ENCODE measurements around the gene VSNL1. TPM values are rescaled to one million over a fixed set of nuclear protein-coding genes. Genes with fewer than 3 reads are reported as not detected.

VSNL1 gene
- total RNA-seq, 4 donors from 2014 or later = 0.65 TPM; not detected in 3

DNA sequence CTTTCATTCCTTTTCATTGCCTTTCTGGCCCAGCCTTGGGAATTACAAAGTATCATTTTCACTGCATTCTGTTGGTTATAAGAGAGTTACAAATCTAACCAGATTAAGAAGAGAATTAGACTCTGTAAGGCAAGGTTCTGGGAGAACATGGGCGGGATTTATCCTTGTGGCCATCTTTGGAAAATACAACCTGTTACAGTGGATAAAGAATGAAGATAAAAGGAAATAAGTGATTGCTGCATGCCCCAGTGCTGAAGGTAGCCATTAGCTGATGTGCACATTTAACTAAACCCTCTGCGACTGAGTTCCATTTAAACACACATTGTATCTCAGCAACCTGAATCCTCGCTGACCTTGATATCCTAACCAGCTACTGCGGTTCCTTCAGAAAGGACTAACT, 119.7 kb downstream of the VSNL1 start:
- no peak for ATAC-seq (ENCODE audit: low FRiP score)
- TF ChIP-seq, protein P1, sequence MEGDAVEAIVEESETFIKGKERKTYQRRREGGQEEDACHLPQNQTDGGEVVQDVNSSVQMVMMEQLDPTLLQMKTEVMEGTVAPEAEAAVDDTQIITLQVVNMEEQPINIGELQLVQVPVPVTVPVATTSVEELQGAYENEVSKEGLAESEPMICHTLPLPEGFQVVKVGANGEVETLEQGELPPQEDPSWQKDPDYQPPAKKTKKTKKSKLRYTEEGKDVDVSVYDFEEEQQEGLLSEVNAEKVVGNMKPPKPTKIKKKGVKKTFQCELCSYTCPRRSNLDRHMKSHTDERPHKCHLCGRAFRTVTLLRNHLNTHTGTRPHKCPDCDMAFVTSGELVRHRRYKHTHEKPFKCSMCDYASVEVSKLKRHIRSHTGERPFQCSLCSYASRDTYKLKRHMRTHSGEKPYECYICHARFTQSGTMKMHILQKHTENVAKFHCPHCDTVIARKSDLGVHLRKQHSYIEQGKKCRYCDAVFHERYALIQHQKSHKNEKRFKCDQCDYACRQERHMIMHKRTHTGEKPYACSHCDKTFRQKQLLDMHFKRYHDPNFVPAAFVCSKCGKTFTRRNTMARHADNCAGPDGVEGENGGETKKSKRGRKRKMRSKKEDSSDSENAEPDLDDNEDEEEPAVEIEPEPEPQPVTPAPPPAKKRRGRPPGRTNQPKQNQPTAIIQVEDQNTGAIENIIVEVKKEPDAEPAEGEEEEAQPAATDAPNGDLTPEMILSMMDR (IDR thresholded peaks at IDR 0.05) = no peak
- no peak for DNase-seq (ENCODE audit: low spot score)

DNA sequence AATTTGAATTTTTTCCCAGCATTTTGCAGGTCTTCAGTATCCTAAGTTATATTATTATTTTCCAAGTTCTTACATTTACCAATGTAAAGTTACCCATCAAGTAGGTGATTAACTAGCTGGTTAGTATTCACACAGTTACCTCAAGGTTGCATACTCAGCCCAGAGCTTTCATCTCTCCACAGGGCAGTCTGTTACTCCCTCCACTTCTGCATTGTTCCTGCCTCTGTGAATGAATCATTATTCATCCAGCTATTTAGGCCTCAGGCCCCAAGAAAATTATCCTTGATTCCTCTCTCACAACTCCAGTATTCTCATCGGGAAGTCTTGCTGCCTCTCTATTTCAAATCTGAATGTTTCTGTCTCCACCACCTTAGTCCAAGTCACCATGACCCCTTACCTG, 121.0 kb downstream of the VSNL1 start:
- DNase-seq (ENCODE audit: low spot score) = no peak

DNA sequence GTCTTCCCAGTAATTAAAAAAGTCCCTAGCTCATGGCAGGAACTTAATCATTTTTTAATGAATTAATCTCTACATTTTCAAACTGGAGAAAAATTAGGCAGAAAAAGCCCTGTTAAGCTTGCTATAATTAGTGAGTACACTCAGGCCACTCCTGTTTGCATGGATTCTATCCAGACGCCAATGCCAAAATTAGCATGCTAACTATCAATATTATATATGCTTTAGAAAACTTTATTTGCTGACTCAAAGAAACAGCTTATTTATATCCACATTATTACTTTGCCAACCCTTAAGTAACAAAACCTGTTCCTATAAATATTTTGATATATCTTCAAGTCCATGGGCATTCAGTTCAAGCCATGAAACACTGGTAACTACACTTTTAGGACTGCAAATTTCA, 122.2 kb downstream of the VSNL1 start:
- no peak for DNase-seq (ENCODE audit: low spot score)
- TF ChIP-seq, protein P1 (IDR thresholded peaks at IDR 0.05) = no peak
- ATAC-seq (ENCODE audit: low FRiP score) = no peak

More for the DNA sequence above, 121.0 kb downstream of the VSNL1 start:
- TF ChIP-seq, protein P1 (IDR thresholded peaks at IDR 0.05) = no peak
- ATAC-seq (ENCODE audit: low FRiP score) = no peak

DNA sequence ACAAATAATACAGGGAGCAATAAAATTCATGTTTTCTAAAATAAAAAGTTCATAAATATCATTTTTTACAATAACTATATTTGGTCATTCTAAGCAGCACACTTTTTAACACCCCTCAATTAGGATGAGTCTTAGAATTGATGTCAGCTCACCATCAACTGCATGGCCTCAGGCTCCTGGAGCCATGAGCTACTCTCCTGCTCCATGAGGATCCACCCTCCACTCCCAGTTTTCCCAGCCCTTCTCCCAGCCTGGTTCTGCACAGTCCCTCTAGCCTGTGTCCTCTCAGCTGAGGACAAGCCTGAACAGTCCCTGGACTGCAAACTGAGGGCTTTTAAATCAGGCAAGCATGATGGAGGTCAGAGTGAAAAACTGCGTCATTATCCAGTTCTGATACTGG, 124.0 kb downstream of the VSNL1 start:
- TF ChIP-seq, protein P1 (IDR thresholded peaks at IDR 0.05) = no peak
- DNase-seq (ENCODE audit: low spot score) (no peak), ATAC-seq (ENCODE audit: low FRiP score) (no peak)

DNA sequence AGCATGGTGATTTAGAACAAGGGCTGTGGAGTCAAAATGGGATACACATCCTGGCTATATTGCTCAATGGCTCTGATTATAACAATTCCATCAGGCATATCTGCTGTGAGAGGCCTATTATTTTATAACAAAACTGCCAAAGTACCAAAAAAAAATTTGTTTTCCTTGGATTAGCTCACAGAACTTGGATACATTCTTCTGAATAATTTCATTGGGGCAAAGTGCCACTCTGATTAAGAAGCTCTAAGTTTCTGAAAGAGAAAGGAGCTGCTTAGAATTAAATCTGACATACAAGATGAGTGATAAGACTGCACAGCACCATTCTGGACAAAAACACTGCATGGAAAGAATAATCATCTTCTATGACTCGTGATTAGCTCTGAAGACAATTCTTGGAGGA, 127.4 kb downstream of the VSNL1 start:
- ATAC-seq (ENCODE audit: low FRiP score) (no peak), DNase-seq (ENCODE audit: low spot score) (no peak)
- TF ChIP-seq, protein P1 (IDR thresholded peaks at IDR 0.05) = no peak

DNA sequence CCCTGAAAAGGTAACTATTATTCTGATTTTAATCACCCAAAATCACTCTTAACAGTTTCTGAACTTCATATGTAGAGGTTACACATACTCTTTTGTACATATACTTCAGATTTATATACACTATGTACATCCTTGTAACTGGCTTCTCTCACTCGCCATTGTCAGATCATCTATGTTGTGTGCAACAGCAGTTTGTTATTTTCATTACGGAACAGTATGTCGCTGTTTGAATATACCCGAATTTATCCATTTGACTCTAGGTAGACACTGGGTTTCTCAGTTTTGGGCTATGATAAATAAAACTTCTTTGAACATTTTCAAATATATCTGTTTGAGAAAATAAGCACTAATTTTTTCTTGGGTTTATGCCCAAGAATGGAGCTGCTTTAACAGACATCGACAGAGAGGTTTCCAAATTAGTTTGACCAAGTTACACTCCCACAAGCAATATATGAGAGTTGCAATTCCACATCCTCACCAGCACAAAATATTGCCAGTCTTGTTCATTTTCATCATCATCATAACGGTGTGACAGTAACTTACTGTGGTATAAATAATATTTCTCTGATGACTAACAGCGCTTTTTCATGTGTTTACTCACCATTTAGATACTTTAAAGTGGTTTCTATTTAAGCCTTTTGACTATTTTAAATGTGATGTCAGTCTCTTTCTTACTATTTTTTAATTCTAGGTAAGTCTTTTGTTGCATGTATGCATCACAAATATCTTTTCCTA, 132.3 kb downstream of the VSNL1 start:
- ATAC-seq (ENCODE audit: low FRiP score) = no peak
- DNase-seq (ENCODE audit: low spot score) = no peak
- TF ChIP-seq, protein P1 (IDR thresholded peaks at IDR 0.05) = no peak

DNA sequence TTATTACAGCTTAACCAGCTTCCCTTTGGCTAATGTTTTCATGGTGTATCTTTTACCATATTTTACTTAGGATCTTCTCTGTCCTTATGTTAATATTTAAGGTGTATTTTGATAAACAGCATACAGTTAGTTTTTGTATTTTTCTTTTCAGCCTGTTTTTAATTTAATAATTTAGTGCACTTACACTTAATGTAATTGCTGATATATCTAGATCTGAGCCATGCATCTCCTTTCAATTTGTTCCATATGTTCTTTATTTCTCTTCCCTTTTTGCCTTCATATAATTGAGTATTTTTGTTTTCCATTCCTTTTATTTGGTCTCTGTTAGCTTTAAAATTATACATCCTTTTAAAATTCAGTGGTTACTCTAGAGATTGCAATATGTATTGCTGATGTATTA, 134.3 kb downstream of the VSNL1 start:
- DNase-seq (ENCODE audit: low spot score) (no peak), ATAC-seq (ENCODE audit: low FRiP score) (no peak)
- TF ChIP-seq, protein P1 (IDR thresholded peaks at IDR 0.05) = no peak
